GM12878 (cell line): ENCODE data around the gene PLAC9.

Source experiments
- JUNB ChIP-seq: IDR thresholded peaks from 2 replicates; pipeline ENCODE4 v1.6.1; 2016; ENCODE audit warnings: antibody characterized with exemption, mild to moderate bottlenecking
- NFIC ChIP-seq: IDR thresholded peaks from 2 replicates; pipeline ENCODE4 v1.6.1; 2012; ENCODE audit warnings: low read depth, mild to moderate bottlenecking, inconsistent platforms, low read length, moderate library complexity
- ZNF592 ChIP-seq: fragments of 450-650 bp; IDR thresholded peaks from 2 replicates; pipeline ENCODE4 v1.6.1; 2017; ENCODE audit warnings: mild to moderate bottlenecking, moderate library complexity
- TF ChIP-seq, protein P1 (sequence below), 3 experiments: IDR thresholded peaks in 2 of 3; conservative IDR thresholded peaks in 1 of 3; 2 replicates each; pipeline ENCODE4 v1.5.1; 2011; ENCODE audit warnings: low read depth in 3 of 3, low read length in 3 of 3, mild to moderate bottlenecking in 3 of 3, control low read depth in 2 of 3, moderate library complexity in 2 of 3, inconsistent platforms in 1 of 3, mixed read lengths in 1 of 3; ENCODE audit not compliant: control insufficient read depth in 2 of 3, insufficient read depth in 1 of 3; ENCODE audit errors: extremely low read depth in 1 of 3

- TF ChIP-seq, protein P1, sequence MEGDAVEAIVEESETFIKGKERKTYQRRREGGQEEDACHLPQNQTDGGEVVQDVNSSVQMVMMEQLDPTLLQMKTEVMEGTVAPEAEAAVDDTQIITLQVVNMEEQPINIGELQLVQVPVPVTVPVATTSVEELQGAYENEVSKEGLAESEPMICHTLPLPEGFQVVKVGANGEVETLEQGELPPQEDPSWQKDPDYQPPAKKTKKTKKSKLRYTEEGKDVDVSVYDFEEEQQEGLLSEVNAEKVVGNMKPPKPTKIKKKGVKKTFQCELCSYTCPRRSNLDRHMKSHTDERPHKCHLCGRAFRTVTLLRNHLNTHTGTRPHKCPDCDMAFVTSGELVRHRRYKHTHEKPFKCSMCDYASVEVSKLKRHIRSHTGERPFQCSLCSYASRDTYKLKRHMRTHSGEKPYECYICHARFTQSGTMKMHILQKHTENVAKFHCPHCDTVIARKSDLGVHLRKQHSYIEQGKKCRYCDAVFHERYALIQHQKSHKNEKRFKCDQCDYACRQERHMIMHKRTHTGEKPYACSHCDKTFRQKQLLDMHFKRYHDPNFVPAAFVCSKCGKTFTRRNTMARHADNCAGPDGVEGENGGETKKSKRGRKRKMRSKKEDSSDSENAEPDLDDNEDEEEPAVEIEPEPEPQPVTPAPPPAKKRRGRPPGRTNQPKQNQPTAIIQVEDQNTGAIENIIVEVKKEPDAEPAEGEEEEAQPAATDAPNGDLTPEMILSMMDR (IDR thresholded peaks at IDR 0.05 in 2 of 3, conservative IDR thresholded peaks at IDR 0.05 in 1 of 3; ENCODE audit: control insufficient read depth in 2 of 3, extremely low read depth in 1 of 3, insufficient read depth in 1 of 3, low read depth in 3 of 3, low read length in 3 of 3) = no peak
- TF ChIP-seq JUNB (no peak), NFIC (no peak), ZNF592 (no peak)
These were observed 17.6 kb downstream of the PLAC9 start for GRCh38 chr10:80150172-80150571.
